Parathyroid adenoma (tissue), 2 donors: ENCODE measurements around the gene SLC22A15.

Experiments
- H2AFZ ChIP-seq: fragments of 300-600 bp; sonication (generic); one replicate; pipeline ENCODE4 v1.7.0; 2017; ENCODE audit warnings: antibody characterized with exemption, mild to moderate bottlenecking
- H3K27ac ChIP-seq: fragments of 300-600 bp; sonication (generic); one replicate; pipeline ENCODE4 v1.7.0; 2017
- H3K27me3 ChIP-seq: fragments of 300-600 bp; sonication (generic); one replicate; pipeline ENCODE4 v1.7.0; 2017; ENCODE audit warnings: low read length; ENCODE audit not compliant: control insufficient read depth, insufficient read depth
- H3K36me3 ChIP-seq: fragments of 300-600 bp; sonication (generic); one replicate; pipeline ENCODE4 v1.7.0; 2017; ENCODE audit warnings: low read length; ENCODE audit not compliant: control insufficient read depth, insufficient read depth
- H3K4me1 ChIP-seq: fragments of 300-600 bp; sonication (generic); one replicate; pipeline ENCODE4 v1.7.0; 2017; ENCODE audit warnings: control low read depth
- H3K4me2 ChIP-seq: fragments of 300-600 bp; sonication (generic); one replicate; pipeline ENCODE4 v1.7.0; 2017; ENCODE audit warnings: low read length
- H3K4me3 ChIP-seq: fragments of 300-600 bp; sonication (generic); one replicate; pipeline ENCODE4 v1.7.0; 2017; ENCODE audit warnings: low read depth, low read length
- H3K79me2 ChIP-seq: fragments of 300-600 bp; sonication (generic); one replicate; pipeline ENCODE4 v1.7.0; 2017; ENCODE audit warnings: control low read depth
- H3K9ac ChIP-seq: fragments of 300-600 bp; sonication (generic); one replicate; pipeline ENCODE4 v1.7.0; 2017; ENCODE audit warnings: mild to moderate bottlenecking
- H3K9me3 ChIP-seq: fragments of 300-600 bp; sonication (generic); one replicate; pipeline ENCODE4 v1.7.0; 2017; ENCODE audit warnings: low read length; ENCODE audit not compliant: control insufficient read depth
- CTCF ChIP-seq: fragments of 300-600 bp; sonication (generic); IDR thresholded peaks from one replicate; pipeline ENCODE4 v1.7.0; 2017; ENCODE audit warnings: antibody characterized with exemption, mild to moderate bottlenecking
- donor health status: primary hyperparathyroidism.

SLC22A15 gene

GRCh38 chr1:116076831-116077230, 100.5 kb downstream of the SLC22A15 start:
- Histone ChIP-seq H3K27me3 (no peaks in the 10 kb centered on the region), H3K36me3 (no peaks in the 10 kb centered on the region), H3K79me2 (no peaks in the 10 kb centered on the region), H2AFZ (no peak overlapping the region), H3K9ac (no peak overlapping the region), H3K9me3 (no peaks in the 10 kb centered on the region), H3K4me2 (no peak overlapping the region), H3K4me1 (no peaks in the 10 kb centered on the region), H3K4me3 (no peak overlapping the region), H3K27ac (no peak overlapping the region)
- TF ChIP-seq CTCF, result no peak

- Histone ChIP-seq H3K4me2 (no peak overlapping the region), H3K27ac (no peak overlapping the region), H2AFZ (no peak overlapping the region), H3K79me2 (no peaks in the 10 kb centered on the region), H3K4me3 (no peak overlapping the region), H3K36me3 (no peaks in the 10 kb centered on the region), H3K9me3 (no peaks in the 10 kb centered on the region), H3K4me1 (no peaks in the 10 kb centered on the region), H3K9ac (no peak overlapping the region), H3K27me3 (no peaks in the 10 kb centered on the region)
- no peak for TF ChIP-seq CTCF
These were observed 102.4 kb downstream of the SLC22A15 start for GRCh38 chr1:116078699-116079223.

- no peaks in the 10 kb centered on the region for H3K4me1 ChIP-seq
- no peaks in the 10 kb centered on the region for H3K79me2 ChIP-seq
- H3K27ac ChIP-seq, result no peak overlapping the region
- H3K36me3 ChIP-seq, result no peaks in the 10 kb centered on the region
- H2AFZ ChIP-seq, result no peak overlapping the region
- H3K9ac ChIP-seq, result no peak overlapping the region
- H3K4me2 ChIP-seq, result no peak overlapping the region
- no peak overlapping the region for H3K4me3 ChIP-seq
- H3K9me3 ChIP-seq, result no peaks in the 10 kb centered on the region
- TF ChIP-seq CTCF, result no peak
- no peaks in the 10 kb centered on the region for H3K27me3 ChIP-seq
These were observed 111.3 kb downstream of the SLC22A15 start for GRCh38 chr1:116087628-116088027.

- no peak overlapping the region for H3K4me3 ChIP-seq
- no peak overlapping the region for H2AFZ ChIP-seq
- no peaks in the 10 kb centered on the region for H3K27me3 ChIP-seq
- H3K27ac ChIP-seq, result no peak overlapping the region
- no peak for TF ChIP-seq CTCF
- no peak overlapping the region for H3K9ac ChIP-seq
- H3K4me2 ChIP-seq, result no peak overlapping the region
- no peaks in the 10 kb centered on the region for H3K9me3 ChIP-seq
- no peaks in the 10 kb centered on the region for H3K79me2 ChIP-seq
- no peaks in the 10 kb centered on the region for H3K4me1 ChIP-seq
- H3K36me3 ChIP-seq, result no peaks in the 10 kb centered on the region
These were observed 113.6 kb downstream of the SLC22A15 start for GRCh38 chr1:116089870-116090269.

- Histone ChIP-seq H3K9ac (no peak overlapping the region), H2AFZ (no peak overlapping the region), H3K4me1 (no peaks in the 10 kb centered on the region), H3K4me2 (no peak overlapping the region), H3K4me3 (no peak overlapping the region), H3K79me2 (no peaks in the 10 kb centered on the region), H3K27me3 (no peaks in the 10 kb centered on the region), H3K27ac (no peak overlapping the region), H3K36me3 (no peaks in the 10 kb centered on the region), H3K9me3 (no peaks in the 10 kb centered on the region)
- TF ChIP-seq CTCF, result no peak
These were observed 114.8 kb downstream of the SLC22A15 start for GRCh38 chr1:116091083-116091482.
